Activated naive CD8-positive, alpha-beta T cell treated with anti-CD3 and anti-CD28 coated beads for 36 hours (primary cell): Measurements from ENCODE around the gene CALML3. TPM values are rescaled to one million over a fixed set of nuclear protein-coding genes. Genes with fewer than 3 reads are reported as not detected.

Experiments
- DNase-seq: peaks from one replicate; pipeline ENCODE4 v3.0.0; 2021
- H3K27ac Mint-ChIP-seq: one replicate; pipeline ENCODE4 v1.8.0; 2022; ENCODE audit warnings: mild to moderate bottlenecking, moderate library complexity, mixed read lengths
- H3K27me3 Mint-ChIP-seq: one replicate; pipeline ENCODE4 v1.8.0; 2022; ENCODE audit warnings: mild to moderate bottlenecking, mixed read lengths
- H3K36me3 Mint-ChIP-seq: one replicate; pipeline ENCODE4 v1.8.0; 2021; ENCODE audit warnings: mild to moderate bottlenecking, mixed read lengths
- H3K4me1 Mint-ChIP-seq: one replicate; pipeline ENCODE4 v1.8.0; 2021; ENCODE audit warnings: mixed read lengths
- H3K4me3 Mint-ChIP-seq: one replicate; pipeline ENCODE4 v1.8.0; 2022; ENCODE audit warnings: mild to moderate bottlenecking, moderate library complexity, mixed read lengths
- H3K9me3 Mint-ChIP-seq: one replicate; pipeline ENCODE4 v1.8.0; 2022; ENCODE audit warnings: mixed read lengths
- total RNA-seq, 2 experiments: library from RNA; stranded (reverse); gene quantifications; one replicate each; pipeline ENCODE4 v1.2.3, GENCODE V29; 2021

Gene CALML3
- total RNA-seq, 2 experiments from 2014 or later, result not detected

DNA sequence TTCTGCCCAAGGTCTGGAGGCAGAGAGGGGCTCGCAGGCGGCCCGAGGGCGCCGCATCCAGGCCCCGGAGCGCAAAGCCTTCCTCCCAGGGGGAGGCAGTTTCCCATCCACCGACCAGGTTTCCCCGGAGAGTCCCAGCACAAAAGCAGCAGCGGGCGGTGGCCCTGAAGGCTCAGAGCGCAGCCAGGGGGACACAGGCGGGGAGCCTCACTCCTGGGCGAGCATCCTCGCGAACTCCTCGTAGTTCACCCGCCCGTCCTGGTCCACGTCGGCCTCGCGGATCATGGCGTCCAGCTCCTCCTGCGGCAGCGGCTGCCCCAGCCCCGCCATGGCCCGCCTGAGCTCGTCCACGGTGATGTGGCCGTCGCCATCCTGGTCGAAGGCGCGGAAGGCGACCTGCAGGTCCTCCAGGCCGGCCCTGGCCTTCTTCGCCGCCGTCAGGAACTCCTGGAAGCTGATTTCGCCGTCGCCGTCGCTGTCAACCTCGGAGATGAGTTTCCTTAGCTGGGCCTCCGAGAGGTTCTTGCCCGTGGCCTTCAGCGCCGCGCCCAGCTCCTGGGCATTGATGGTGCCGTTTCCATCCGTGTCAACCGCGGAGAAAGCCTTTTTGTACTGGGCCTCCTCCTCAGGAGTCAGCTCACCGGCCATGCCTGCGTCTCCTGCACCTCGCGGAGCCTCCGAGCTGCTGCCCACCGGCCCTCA lies 25.8 kb upstream of the CALML3 start:
- Mint-ChIP-seq H3K27ac (no peak overlapping the region), H3K4me3 (no peak overlapping the region), H3K27me3 (no peaks in the 10 kb centered on the region), H3K36me3 (no peaks in the 10 kb centered on the region), H3K9me3 (no peaks in the 10 kb centered on the region), H3K4me1 (no peaks in the 10 kb centered on the region)
- no peak for DNase-seq

DNA sequence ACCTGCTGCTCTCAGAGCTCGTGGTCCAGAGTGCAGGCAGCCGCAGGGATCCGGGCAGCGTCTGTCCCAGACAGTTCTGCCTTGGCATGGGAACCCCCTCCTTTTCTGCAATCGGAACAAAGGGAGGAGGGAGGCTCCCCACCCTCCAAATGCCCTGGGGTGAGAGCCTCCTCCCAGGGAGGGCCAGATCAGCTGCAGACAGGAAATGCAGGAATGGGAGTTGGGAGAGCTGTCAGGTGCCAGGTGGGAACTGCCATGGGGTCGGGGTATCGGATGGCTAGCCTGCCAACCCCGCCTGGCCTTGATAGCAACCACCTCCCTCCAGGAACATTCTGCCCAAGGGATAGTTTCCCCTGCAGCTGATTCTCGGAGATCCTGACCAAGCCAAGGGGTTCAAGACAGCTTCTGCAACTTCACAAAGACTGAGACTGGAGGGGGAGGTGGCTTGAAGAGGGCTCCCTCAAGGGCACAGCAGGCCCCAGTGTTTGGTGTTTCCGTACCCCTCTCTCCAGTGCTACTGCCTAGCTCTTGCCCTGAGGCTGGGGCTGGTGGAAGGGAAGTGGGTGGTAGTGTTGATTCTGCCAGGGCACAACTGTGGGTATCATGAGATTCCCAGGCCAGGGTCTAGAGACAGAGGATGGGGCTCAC lies 25.1 kb upstream of the CALML3 start, which contains the start of gene CALML5:
TSS of gene CALML5 (minus strand) at position 78 of the 648 bp plus-strand sequence. CDS start 132 bp downstream, outside the sequence.
- Mint-ChIP-seq H3K4me1 (no peaks in the 10 kb centered on the region), H3K27me3 (no peaks in the 10 kb centered on the region), H3K9me3 (no peaks in the 10 kb centered on the region), H3K27ac (no peak within 1 kb of the TSS), H3K4me3 (no peak within 1 kb of the TSS), H3K36me3 (no peaks in the 10 kb centered on the region)
- no peak for DNase-seq

DNA sequence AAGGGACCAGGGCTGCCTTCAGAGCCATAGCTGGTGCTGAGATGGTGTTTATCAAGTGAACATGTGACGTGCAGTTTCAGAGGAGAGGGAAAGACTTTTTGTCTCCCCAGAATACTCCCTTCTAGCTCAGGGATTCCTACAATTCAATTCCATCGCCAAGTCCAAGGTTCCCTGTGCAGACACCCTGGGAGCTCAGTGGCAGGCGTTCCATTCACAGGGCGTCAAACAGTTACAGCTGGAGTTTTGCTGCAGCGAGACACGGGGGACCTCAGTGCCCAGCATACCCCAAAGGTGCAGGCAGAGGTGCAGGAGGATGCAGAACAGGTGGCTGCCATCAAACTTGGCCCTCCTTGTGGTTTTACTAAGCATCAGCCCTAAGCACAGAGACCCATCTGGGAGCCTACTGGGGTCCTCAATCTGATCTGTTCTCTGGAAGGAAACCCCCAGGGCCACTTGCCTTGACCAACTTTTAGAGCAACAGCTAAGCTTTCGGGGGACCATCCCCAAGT lies 24.5 kb upstream of the CALML3 start:
- Mint-ChIP-seq H3K27me3 (no peaks in the 10 kb centered on the region), H3K27ac (no peak overlapping the region)

DNA sequence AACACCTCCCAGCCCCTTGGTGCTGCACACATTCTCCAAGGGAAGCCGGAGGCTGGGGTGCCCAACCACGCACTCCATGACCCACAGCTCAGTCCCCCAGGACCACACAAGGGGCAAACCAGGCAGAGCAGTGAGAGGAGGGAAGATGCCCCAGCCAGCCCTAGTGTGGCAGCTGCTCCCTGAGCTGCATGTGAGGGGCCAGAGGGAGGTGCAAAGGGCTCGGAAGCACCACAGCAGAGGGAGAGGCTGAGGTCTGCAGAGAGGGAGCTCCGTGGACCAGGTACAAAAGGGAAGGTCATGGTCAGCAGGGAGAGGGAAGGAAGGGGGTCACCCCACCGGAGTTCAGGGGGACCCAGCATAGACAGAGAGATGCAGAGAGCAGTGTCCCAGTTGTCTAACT lies 23.9 kb upstream of the CALML3 start:
- Mint-ChIP-seq H3K4me1 (no peaks in the 10 kb centered on the region), H3K4me3 (no peak overlapping the region), H3K27me3 (no peaks in the 10 kb centered on the region), H3K9me3 (no peaks in the 10 kb centered on the region), H3K36me3 (no peaks in the 10 kb centered on the region), H3K27ac (no peak overlapping the region)
- no peak for DNase-seq

More for the DNA sequence above, 24.5 kb upstream of the CALML3 start:
- Mint-ChIP-seq H3K36me3 (no peaks in the 10 kb centered on the region), H3K4me1 (no peaks in the 10 kb centered on the region), H3K4me3 (no peak overlapping the region), H3K9me3 (no peaks in the 10 kb centered on the region)
- DNase-seq, result no peak

DNA sequence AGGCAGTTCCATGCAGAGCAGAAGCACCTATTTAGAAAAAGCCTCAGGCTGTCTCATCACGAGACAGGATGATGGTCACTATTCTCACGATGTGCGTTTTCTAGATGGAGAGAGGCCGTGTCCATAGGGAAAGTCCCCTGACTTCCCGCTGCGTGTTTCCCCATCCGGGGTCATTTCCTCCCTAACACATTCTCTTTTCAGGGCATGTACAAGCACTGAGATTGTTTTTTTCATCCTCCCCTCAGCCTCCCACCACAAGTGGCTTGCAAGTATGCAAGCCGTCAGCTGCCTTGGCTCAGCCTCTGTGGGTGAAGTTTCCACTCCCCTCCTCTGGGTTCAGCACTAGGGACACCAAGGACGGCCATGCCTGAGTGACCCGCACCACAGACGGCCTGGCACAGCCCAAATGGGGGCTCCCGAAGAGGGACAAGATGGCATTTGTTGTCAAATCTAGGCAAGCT lies 22.7 kb upstream of the CALML3 start:
- no peak overlapping the region for H3K27ac Mint-ChIP-seq
- no peak for DNase-seq
- H3K4me1 Mint-ChIP-seq, result no peaks in the 10 kb centered on the region
- H3K36me3 Mint-ChIP-seq, result no peaks in the 10 kb centered on the region
- no peaks in the 10 kb centered on the region for H3K27me3 Mint-ChIP-seq
- H3K9me3 Mint-ChIP-seq, result no peaks in the 10 kb centered on the region
- no peak overlapping the region for H3K4me3 Mint-ChIP-seq

DNA sequence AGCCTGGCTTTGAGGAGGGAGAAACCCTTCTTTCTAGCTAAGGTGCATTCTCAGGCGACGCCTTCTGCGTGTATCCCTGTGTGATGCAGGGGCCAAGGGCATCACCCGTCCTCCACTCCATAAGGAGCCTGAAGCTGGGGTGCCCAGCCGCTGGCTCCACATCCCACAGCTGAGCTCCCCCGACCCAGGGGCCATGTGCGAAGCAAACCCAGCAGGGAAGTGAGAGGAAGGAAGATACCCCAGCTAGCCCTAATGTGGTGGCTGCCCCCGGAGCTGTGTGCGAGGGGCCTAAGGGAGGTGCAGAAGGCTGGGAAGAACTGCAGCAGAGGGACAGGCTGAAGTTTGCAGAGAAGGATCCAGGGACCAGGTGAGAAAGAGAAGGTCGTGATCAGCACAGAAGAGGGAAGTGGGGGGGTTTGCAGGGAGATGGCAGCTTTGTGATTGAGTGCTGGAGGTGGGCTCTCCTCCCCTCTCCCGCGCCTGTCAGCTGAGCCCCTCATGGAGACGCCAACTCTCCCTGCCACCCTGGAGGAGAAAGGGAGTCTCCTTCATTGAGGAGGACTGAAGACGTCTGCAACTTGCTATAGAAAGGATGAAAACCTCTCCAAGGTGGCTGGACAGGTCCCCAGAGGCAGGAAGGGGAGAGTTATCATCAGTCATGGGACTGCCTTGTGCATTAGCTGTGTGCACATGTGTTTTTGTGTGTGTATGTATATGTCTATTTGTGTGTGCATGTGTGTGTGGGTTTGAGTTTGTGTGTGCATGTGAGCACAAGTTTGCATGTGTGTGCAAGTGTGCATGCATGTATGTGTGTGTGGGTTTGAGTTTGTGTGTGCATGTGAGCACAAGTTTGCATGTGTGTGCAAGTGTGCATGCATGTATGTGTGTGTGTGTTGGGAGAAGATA lies 21.9 kb upstream of the CALML3 start:
- no peaks in the 10 kb centered on the region for H3K9me3 Mint-ChIP-seq
- no peak for DNase-seq
- H3K27me3 Mint-ChIP-seq, result no peaks in the 10 kb centered on the region
- H3K4me3 Mint-ChIP-seq, result no peak overlapping the region
- no peak overlapping the region for H3K27ac Mint-ChIP-seq
- no peaks in the 10 kb centered on the region for H3K36me3 Mint-ChIP-seq
- no peaks in the 10 kb centered on the region for H3K4me1 Mint-ChIP-seq

DNA sequence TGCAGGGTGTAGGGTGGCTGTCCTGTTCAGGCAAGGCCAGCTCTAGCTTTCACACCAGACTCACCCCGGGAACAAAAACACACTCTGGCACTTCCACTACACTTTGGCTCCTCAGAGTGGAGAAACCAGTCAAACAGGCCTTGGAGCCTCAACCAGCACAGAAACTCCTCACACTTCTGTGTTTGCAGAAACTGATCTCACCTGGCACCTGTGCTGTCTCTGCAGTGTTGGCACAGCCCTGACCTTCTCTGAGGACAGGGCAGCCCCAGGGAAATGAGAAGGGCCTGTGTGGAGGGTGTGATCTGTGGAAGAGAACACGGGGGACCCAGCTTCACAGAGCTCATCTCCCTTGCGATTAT lies 21.3 kb upstream of the CALML3 start:
- H3K4me3 Mint-ChIP-seq, result no peak overlapping the region
- no peak overlapping the region for H3K27ac Mint-ChIP-seq
- no peak for DNase-seq
- H3K27me3 Mint-ChIP-seq, result no peaks in the 10 kb centered on the region
- no peaks in the 10 kb centered on the region for H3K36me3 Mint-ChIP-seq
- no peaks in the 10 kb centered on the region for H3K4me1 Mint-ChIP-seq
- H3K9me3 Mint-ChIP-seq, result no peaks in the 10 kb centered on the region

DNA sequence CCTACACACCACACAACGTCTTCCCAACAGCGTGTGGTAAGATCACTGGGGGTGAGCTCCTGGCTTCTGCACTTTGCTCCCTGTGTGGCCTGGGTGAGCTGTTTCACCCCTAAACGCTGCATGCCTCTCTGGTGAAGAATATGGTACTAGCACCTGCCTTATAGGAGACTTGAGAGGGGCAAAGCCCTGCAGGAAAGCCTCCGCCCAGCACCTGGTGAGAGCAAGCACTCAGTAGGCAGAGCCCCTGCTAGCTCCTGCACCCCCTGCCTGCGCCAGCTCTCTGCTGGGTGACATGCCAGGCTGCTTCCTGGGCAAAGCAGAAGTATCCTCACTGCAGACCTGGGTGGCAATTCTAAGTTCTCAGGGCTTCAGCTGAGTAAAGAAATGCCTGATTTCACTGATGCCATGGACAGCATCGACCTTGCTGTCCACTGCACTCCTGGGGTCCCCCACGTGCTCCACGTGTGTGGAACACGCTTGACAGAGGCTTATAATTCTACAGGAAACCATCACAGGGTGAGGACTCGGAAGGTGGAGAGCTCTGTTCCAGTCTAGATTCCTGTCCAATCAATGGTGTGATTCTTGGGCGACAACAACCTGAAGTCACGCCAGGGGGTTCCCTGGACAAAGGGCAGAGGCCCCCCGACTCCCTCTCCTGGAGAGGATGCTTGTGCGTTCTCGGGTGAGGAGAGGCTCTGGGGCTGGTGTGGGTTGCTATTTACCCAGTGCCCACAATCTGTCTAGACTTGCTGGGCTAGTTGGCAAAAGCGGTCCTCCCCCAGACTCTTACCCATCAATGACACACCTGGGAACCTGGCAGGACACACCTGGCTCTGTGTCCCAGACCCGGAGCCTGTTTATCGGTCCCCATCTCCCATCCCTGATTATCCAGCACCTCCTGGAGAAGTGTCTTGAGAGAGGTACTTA lies 20.4 kb upstream of the CALML3 start:
- Mint-ChIP-seq H3K9me3 (no peaks in the 10 kb centered on the region), H3K27me3 (no peaks in the 10 kb centered on the region), H3K4me3 (no peak overlapping the region), H3K27ac (no peak overlapping the region), H3K36me3 (no peaks in the 10 kb centered on the region), H3K4me1 (no peaks in the 10 kb centered on the region)
- no peak for DNase-seq

DNA sequence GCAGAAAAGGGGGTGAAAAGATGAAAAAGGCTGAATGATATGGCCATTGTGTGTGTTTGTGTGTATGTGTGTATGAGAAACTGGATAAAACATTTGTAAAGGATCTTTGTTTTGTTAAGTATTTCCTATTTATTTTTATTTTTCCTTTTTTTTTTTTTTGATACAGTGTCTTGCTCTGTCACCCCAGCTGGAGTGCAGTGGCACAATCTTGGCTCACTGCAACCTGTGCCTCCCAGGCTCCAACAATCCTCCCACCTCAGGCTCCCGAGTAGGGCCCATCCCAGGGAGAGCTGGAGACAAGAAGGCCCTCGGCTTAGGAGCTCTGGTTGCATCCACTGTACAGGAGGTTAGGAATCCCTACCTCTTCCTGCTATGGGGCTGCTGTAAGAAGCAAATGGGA lies 18.5 kb upstream of the CALML3 start:
- Mint-ChIP-seq H3K9me3 (no peaks in the 10 kb centered on the region), H3K27ac (no peak overlapping the region), H3K4me3 (no peak overlapping the region), H3K4me1 (no peaks in the 10 kb centered on the region), H3K36me3 (no peaks in the 10 kb centered on the region), H3K27me3 (no peaks in the 10 kb centered on the region)
- no peak for DNase-seq

DNA sequence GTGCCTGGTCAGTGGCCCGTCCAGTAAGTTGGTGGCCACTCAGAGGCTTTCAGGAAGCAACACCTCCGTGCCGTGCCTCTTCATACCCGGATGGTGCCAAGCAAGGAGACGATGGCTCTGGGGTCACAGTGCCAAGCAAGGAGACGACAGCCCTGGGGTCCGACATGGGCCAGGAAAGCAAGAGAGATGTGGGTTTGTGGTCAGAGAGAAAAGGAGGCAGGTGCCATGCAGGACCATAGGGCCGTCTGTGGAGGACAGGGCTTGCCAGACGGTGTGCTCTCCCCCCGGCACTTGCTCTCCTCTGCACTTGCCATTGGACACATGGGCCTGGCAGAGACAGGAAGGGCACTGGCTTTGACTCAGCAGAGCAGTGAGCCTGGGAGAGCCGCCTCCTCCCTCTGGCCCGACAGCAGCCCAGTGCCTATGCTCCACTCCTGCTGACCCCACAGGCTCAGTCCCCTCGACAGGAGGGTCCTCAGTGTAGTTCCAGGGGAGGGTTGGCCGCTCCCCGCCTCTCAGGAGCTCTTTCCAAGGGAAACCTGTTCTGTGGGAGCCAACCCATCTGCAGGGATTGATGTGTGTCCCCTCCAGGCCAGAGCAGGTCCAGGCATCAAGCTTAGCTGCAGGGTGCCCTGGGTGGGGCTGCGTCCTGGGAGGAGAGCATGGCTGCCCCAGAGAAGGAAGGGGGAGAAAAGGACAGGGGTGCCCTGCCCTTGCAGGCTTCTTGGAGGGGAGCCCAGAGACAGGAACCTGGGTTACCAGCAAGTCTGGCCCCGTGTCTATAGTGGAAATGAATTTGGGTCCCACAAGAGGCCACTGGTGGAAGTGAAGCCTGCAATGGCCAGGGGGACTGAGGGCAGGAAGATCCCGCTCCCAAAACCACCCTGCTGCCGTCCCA lies 17.8 kb upstream of the CALML3 start:
- Mint-ChIP-seq H3K4me3 (no peak overlapping the region), H3K4me1 (no peaks in the 10 kb centered on the region), H3K9me3 (no peaks in the 10 kb centered on the region), H3K27me3 (no peaks in the 10 kb centered on the region), H3K36me3 (no peaks in the 10 kb centered on the region), H3K27ac (no peak overlapping the region)
- no peak for DNase-seq

DNA sequence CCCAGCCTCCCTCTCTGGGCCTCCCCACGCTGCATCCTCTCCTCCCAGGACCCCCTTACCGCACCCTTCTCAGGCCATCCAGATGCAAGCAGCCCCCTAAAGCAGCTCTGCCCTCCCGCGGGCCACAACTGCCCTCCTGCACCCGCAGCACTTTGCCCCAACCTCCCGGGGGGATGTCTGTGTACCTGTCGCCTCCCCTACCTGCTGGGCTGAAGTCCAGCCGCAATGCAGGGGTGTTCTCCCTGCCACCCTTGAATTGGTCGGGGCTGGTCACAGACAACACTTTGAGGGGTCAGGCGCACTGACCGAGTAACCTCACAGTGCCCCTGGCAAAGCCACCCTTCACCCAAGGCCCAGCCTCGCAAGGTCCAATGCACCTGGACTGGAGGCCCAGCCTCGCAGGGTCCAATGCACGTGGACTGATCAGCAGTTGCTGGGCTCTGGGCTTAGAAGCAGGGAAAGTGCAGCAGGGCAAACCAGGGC lies 17.1 kb upstream of the CALML3 start:
- no peaks in the 10 kb centered on the region for H3K4me1 Mint-ChIP-seq
- H3K36me3 Mint-ChIP-seq, result no peaks in the 10 kb centered on the region
- H3K4me3 Mint-ChIP-seq, result no peak overlapping the region
- no peaks in the 10 kb centered on the region for H3K27me3 Mint-ChIP-seq
- H3K27ac Mint-ChIP-seq, result no peak overlapping the region
- no peak for DNase-seq
- H3K9me3 Mint-ChIP-seq, result no peaks in the 10 kb centered on the region

DNA sequence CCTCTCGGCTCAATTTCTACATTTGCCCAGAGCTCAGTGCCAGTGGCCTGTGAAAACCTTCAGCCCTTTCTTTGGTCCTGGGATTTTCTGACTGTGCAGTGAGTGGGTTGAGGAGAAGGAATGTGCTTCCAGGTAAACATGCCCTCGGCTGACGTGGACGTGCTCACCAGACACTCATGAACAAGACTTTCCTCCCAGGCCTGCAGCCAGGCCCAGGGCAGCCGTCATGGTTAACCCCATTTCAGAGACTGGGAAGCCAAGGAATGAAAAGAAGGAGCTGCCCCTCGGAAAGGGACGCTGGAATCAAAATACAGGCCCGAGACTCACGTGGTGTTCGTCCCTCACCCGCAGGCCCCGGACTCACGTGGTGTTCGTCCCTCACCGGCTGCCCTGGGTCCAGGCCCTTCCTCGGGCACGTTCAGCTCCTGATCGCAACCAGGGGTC lies 16.6 kb upstream of the CALML3 start:
- no peak overlapping the region for H3K4me3 Mint-ChIP-seq
- DNase-seq, result no peak
- H3K9me3 Mint-ChIP-seq, result no peaks in the 10 kb centered on the region
- H3K4me1 Mint-ChIP-seq, result peaks cover 5% of the 10 kb centered on the region
- H3K27me3 Mint-ChIP-seq, result no peaks in the 10 kb centered on the region
- H3K27ac Mint-ChIP-seq, result no peak overlapping the region
- H3K36me3 Mint-ChIP-seq, result no peaks in the 10 kb centered on the region

DNA sequence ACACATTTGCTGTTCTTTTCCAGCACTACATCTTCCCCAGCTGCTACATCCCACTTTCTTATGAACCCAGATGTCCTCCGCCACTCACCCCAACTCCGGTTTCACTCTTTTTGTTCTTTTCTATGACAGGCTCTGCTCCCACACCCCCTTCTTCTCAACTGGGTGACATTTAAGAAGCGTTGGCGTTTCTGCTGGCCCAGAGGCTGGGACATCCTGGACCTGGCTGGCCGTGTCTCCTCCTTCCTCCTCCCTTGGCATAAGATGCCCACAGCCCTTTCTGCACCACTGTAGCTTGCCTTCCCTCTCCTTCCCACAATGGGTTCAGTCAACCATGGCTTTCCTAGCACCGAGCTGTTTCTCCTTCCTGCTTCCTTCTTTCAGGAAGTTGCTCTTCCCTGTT lies 16.0 kb upstream of the CALML3 start:
- Mint-ChIP-seq H3K36me3 (no peaks in the 10 kb centered on the region), H3K27me3 (no peaks in the 10 kb centered on the region)

More for the DNA sequence above, 16.0 kb upstream of the CALML3 start:
- Mint-ChIP-seq H3K27ac (no peak overlapping the region), H3K4me3 (no peak overlapping the region), H3K4me1 (peaks cover 10% of the 10 kb centered on the region), H3K9me3 (no peaks in the 10 kb centered on the region)
- DNase-seq, result no peak
